Neural cell (in vitro differentiated cells): ENCODE data around the gene GDF7.

Experiments used
- CTCF ChIP-seq: fragments of 450-650 bp; IDR thresholded peaks from 2 replicates; pipeline ENCODE4 v1.5.1; 2014; ENCODE audit warnings: antibody characterized with exemption, mild to moderate bottlenecking, moderate library complexity; ENCODE audit not compliant: poor library complexity, severe bottlenecking
- MXI1 ChIP-seq: fragments of 450-650 bp; conservative IDR thresholded peaks from 2 replicates; pipeline ENCODE4 v1.6.1; 2014; ENCODE audit warnings: antibody characterized with exemption, mild to moderate bottlenecking; ENCODE audit not compliant: poor library complexity, severe bottlenecking
- POLR2AphosphoS5 ChIP-seq: IDR thresholded peaks from 2 replicates; pipeline ENCODE4 v1.6.1; 2012
- REST ChIP-seq: IDR thresholded peaks from 2 replicates; pipeline ENCODE4 v1.6.1; 2012; ENCODE audit warnings: borderline replicate concordance
- SMC3 ChIP-seq: fragments of 450-650 bp; conservative IDR thresholded peaks from 2 replicates; pipeline ENCODE4 v1.6.1; 2014; ENCODE audit warnings: antibody characterized with exemption, mild to moderate bottlenecking, moderate library complexity; ENCODE audit not compliant: poor library complexity

- TF ChIP-seq CTCF (no peak), MXI1 (no peak), REST (no peak), SMC3 (no peak), POLR2AphosphoS5 (no peak)
Observed at GRCh38 chr2:20652141-20652540, 14.8 kb upstream of the GDF7 start.
